GM06990 (cell line): ENCODE data around the gene DEFB110.
A peak's percentile ranks its signal among the peaks of the same experiment; 100 is the strongest.

Source experiments
- DNase-seq: peaks from one replicate; pipeline ENCODE4 v3.0.0-alpha.2; 2011; ENCODE audit not compliant: insufficient read length; ENCODE audit errors: extremely low read depth
- H3K27me3 ChIP-seq: replicated peaks from 2 replicates; pipeline ENCODE4 v1.6.0; 2011; ENCODE audit warnings: low read length; ENCODE audit not compliant: control insufficient read depth, insufficient read depth
- H3K36me3 ChIP-seq: 2 replicates; pipeline ENCODE4 v1.5.1; 2011; ENCODE audit warnings: low read length; ENCODE audit not compliant: control insufficient read depth, insufficient read depth
- H3K4me3 ChIP-seq: replicated peaks from 2 replicates; pipeline ENCODE4 v1.5.1; 2011; ENCODE audit warnings: low read depth, mild to moderate bottlenecking, control low read depth, low read length
- CTCF ChIP-seq: IDR thresholded peaks from 2 replicates; pipeline ENCODE4 v1.5.1; 2011; ENCODE audit warnings: low read length, control low read depth, mild to moderate bottlenecking, inconsistent platforms; ENCODE audit not compliant: insufficient read depth, poor library complexity, severe bottlenecking

Gene DEFB110

GRCh38 chr6:50021894-50022293, at the start of gene DEFB110:
TSS of gene DEFB110 (minus strand) at chr6:50021994. CDS start at chr6:50021935, 59 bp downstream.
- DNase-seq: no peak
- Histone ChIP-seq H3K27me3 (no peaks in the 10 kb centered on the region), H3K36me3 (no peaks in the 10 kb centered on the region), H3K4me3 (no peak within 1 kb of the TSS)
- TF ChIP-seq CTCF: no peak

GRCh38 chr6:50070101-50070500, 48.3 kb upstream of the DEFB110 start:
- TF ChIP-seq CTCF: no peak
- Histone ChIP-seq H3K36me3 (no peaks in the 10 kb centered on the region), H3K4me3 (no peak overlapping the region), H3K27me3 (no peaks in the 10 kb centered on the region)
- no peak for DNase-seq

- no peak for DNase-seq
- H3K4me3 ChIP-seq: no peak overlapping the region
- peak; percentile 67 for TF ChIP-seq CTCF
- H3K27me3 ChIP-seq: no peaks in the 10 kb centered on the region
- no peaks in the 10 kb centered on the region for H3K36me3 ChIP-seq
Measured at GRCh38 chr6:50062051-50062450, 40.3 kb upstream of the DEFB110 start.

GRCh38 chr6:50056242-50056641, 34.4 kb upstream of the DEFB110 start:
- no peaks in the 10 kb centered on the region for H3K27me3 ChIP-seq
- H3K4me3 ChIP-seq: no peak overlapping the region
- TF ChIP-seq CTCF: no peak
- no peaks in the 10 kb centered on the region for H3K36me3 ChIP-seq
- DNase-seq: no peak

- DNase-seq: no peak
- Histone ChIP-seq H3K36me3 (no peaks in the 10 kb centered on the region), H3K4me3 (no peak within 1 kb of the TSS), H3K27me3 (no peaks in the 10 kb centered on the region)
- no peak for TF ChIP-seq CTCF
Measured at GRCh38 chr6:50049829-50050228, 28.0 kb upstream of the DEFB110 start, which contains the start of gene DEFB112. TSS of gene DEFB112 (minus strand) at chr6:50049929. CDS start at chr6:50049869, 60 bp downstream.

GRCh38 chr6:50047026-50047425, 25.2 kb upstream of the DEFB110 start:
- Histone ChIP-seq H3K36me3 (no peaks in the 10 kb centered on the region), H3K4me3 (no peak overlapping the region), H3K27me3 (no peaks in the 10 kb centered on the region)
- no peak for DNase-seq
- no peak for TF ChIP-seq CTCF
